NCI-H128 (cell line): ENCODE results near the gene BAHCC1.

Source experiments
- DNase-seq: peaks from one replicate; lab custom pipeline; 2025; ENCODE audit not compliant: unreplicated experiment; lab: John Stamatoyannopoulos, UW

The BAHCC1 gene

GRCh38 chr17:81477173-81477572 is 81.9 kb downstream of the BAHCC1 start:
- DNase-seq = no peak

- no peak for DNase-seq
Observed at GRCh38 chr17:81478119-81478518, 82.9 kb downstream of the BAHCC1 start.

GRCh38 chr17:81479175-81480071 is 84.2 kb downstream of the BAHCC1 start:
- DNase-seq = no peak

GRCh38 chr17:81480140-81481072 is 85.1 kb downstream of the BAHCC1 start:
- DNase-seq = no peak

- peak; percentile 53 for DNase-seq
Observed at GRCh38 chr17:81481073-81481799, 86.0 kb downstream of the BAHCC1 start.

GRCh38 chr17:81481815-81482505 is 86.7 kb downstream of the BAHCC1 start:
- no peak for DNase-seq

GRCh38 chr17:81482673-81483072 is 87.4 kb downstream of the BAHCC1 start:
- no peak for DNase-seq

GRCh38 chr17:81483085-81483861 is 88.0 kb downstream of the BAHCC1 start:
- no peak for DNase-seq

GRCh38 chr17:81483862-81484194 is 88.6 kb downstream of the BAHCC1 start:
- DNase-seq = no peak

GRCh38 chr17:81484195-81484979 is 89.1 kb downstream of the BAHCC1 start:
- DNase-seq = peak; percentile 39

- DNase-seq = no peak
Observed at GRCh38 chr17:81486199-81486810, 91.0 kb downstream of the BAHCC1 start.

GRCh38 chr17:81487089-81487486 is 91.8 kb downstream of the BAHCC1 start:
- no peak for DNase-seq

- peak; percentile 38 for DNase-seq
Observed at GRCh38 chr17:81487487-81488275, 92.4 kb downstream of the BAHCC1 start.

- DNase-seq = no peak
Observed at GRCh38 chr17:81488276-81488860, 93.1 kb downstream of the BAHCC1 start.

- peak; percentile 18 for DNase-seq
Observed at GRCh38 chr17:81489012-81489997, 94.0 kb downstream of the BAHCC1 start.
